GM23248 (cell line): Measurements from ENCODE around the gene HOXB3. TPM values are rescaled to one million over a fixed set of nuclear protein-coding genes. Genes with fewer than 3 reads are reported as not detected.

Experiments used
- DNase-seq: peaks from one replicate; pipeline ENCODE4 v3.0.0-alpha.2; 2015
- H2AFZ ChIP-seq: fragments of 200-600 bp; sonication (generic); 2 replicates; pipeline ENCODE4 v1.6.1; 2016; ENCODE audit warnings: antibody characterized with exemption
- H3F3A ChIP-seq: fragments of 200-600 bp; sonication (generic); 2 replicates; pipeline ENCODE4 v1.6.1; 2016; ENCODE audit warnings: mild to moderate bottlenecking, antibody characterized with exemption, mixed run types; ENCODE audit not compliant: insufficient read depth
- H3K27ac ChIP-seq: fragments of 200-600 bp; sonication (generic); 2 replicates; pipeline ENCODE4 v1.5.1; 2016; ENCODE audit warnings: mild to moderate bottlenecking
- H3K27me3 ChIP-seq: fragments of 200-600 bp; sonication (generic); replicated peaks from 2 replicates; pipeline ENCODE4 v1.6.1; 2016; ENCODE audit warnings: mild to moderate bottlenecking; ENCODE audit not compliant: insufficient read depth
- H3K36me3 ChIP-seq: fragments of 200-600 bp; sonication (generic); 2 replicates; pipeline ENCODE4 v1.6.1; 2016; ENCODE audit warnings: low read depth, mild to moderate bottlenecking
- H3K4me1 ChIP-seq: fragments of 200-600 bp; sonication (generic); 2 replicates; pipeline ENCODE4 v1.6.1; 2016; ENCODE audit warnings: mild to moderate bottlenecking; ENCODE audit not compliant: insufficient read depth
- H3K4me2 ChIP-seq: fragments of 200-600 bp; sonication (generic); one replicate; pipeline ENCODE4 v1.6.1; 2016; ENCODE audit warnings: mild to moderate bottlenecking; ENCODE audit not compliant: unreplicated experiment
- H3K4me3 ChIP-seq: fragments of 200-600 bp; sonication (generic); 2 replicates; pipeline ENCODE4 v1.5.1; 2016; ENCODE audit warnings: mild to moderate bottlenecking
- H3K79me2 ChIP-seq: fragments of 200-600 bp; sonication (generic); 2 replicates; pipeline ENCODE4 v1.6.1; 2016; ENCODE audit warnings: mild to moderate bottlenecking; ENCODE audit not compliant: insufficient read depth
- H3K9ac ChIP-seq: fragments of 200-600 bp; sonication (generic); 2 replicates; pipeline ENCODE4 v1.6.1; 2016; ENCODE audit warnings: mild to moderate bottlenecking
- H3K9me2 ChIP-seq: fragments of 200-600 bp; sonication (generic); 2 replicates; pipeline ENCODE4 v1.6.1; 2016; ENCODE audit warnings: mixed run types, mild to moderate bottlenecking, moderate library complexity; ENCODE audit not compliant: insufficient read depth
- H3K9me3 ChIP-seq: fragments of 200-600 bp; sonication (generic); one replicate; pipeline ENCODE4 v1.6.1; 2017; ENCODE audit warnings: low read depth
- H4K20me1 ChIP-seq: fragments of 200-600 bp; sonication (generic); 2 replicates; pipeline ENCODE4 v1.6.0; 2016; ENCODE audit not compliant: insufficient read depth
- EZH2 ChIP-seq: fragments of 200-600 bp; sonication (generic); IDR thresholded peaks from 2 replicates; pipeline ENCODE4 v1.6.1; 2018; ENCODE audit warnings: antibody characterized with exemption, mild to moderate bottlenecking; ENCODE audit not compliant: insufficient read depth, poor library complexity, severe bottlenecking
- EZH2phosphoT487 ChIP-seq: fragments of 200-600 bp; sonication (generic); IDR thresholded peaks from 2 replicates; pipeline ENCODE4 v1.6.1; 2018; ENCODE audit warnings: antibody characterized with exemption, moderate library complexity, mild to moderate bottlenecking, low read depth; ENCODE audit not compliant: insufficient read depth
- WGBS, 2 experiments: methylation state at CpG; one replicate each; pipeline ENCODE4 v1.1.6; 2015 to 2017; ENCODE audit warnings: low lambda C conversion rate in 2 of 2, low coverage in 1 of 2; ENCODE audit errors: missing lambda C conversion rate in 2 of 2; 5-methylcytosine and 5-hydroxymethylcytosine counted together
- in situ Hi-C: fragments of 300-500 bp; cut with MboI; formaldehyde crosslinking; loops from 2 replicates; pipeline ENCODE4 v1.15.0; 2020
- polyA plus RNA-seq: library from polyadenylated mRNA; unstranded; fragments of >200 nt; fragmentation: Nextera tagmentation; extraction: Ambion mirVana; gene quantifications from 2 replicates; pipeline ENCODE4 v1.2.1, GENCODE V29; 2016
- total RNA-seq: library from RNA; depleted of rRNA; stranded (reverse); fragments of >200 nt; shearing (Covaris generic); gene quantifications from 2 replicates; pipeline ENCODE4 v1.2.3, GENCODE V29; 2014

The HOXB3 gene
- total and polyA plus RNA-seq, 2 experiments from 2014 or later: 1.9 to 2.4 TPM

GRCh38 chr17:48594538-48595277 lies 4.7 kb upstream of the HOXB3 start:
- Histone ChIP-seq H3K36me3 (no peaks in the 10 kb centered on the region), H2AFZ (peak overlapping the region; percentile 79; the same call in 1 of the 2 replicates), H3K27me3 (no peaks in the 10 kb centered on the region), H4K20me1 (no peaks in the 10 kb centered on the region), H3K27ac (peak overlapping the region; percentile 28; the same call in 1 of the 2 replicates), H3K4me1 (0 out of 2 replicates have a peak, but pooled peaks cover 3% of the 10 kb centered on the region), H3K4me2 (no peak overlapping the region), H3K9ac (peak overlapping the region; percentile 59; the same call in 1 of the 2 replicates), H3F3A (no peaks in the 10 kb centered on the region), H3K9me2 (no peaks in the 10 kb centered on the region), H3K79me2 (peaks cover 27% of the 10 kb centered on the region), H3K4me3 (peak overlapping the region; percentile 74; the same call in 1 of the 2 replicates), H3K9me3 (no peaks in the 10 kb centered on the region)
- no peak for DNase-seq
- whole genome bisulfite sequencing, 2 experiments: 89% methylated on average over 25 of the region's 25 CpGs
- in situ Hi-C loops: no loop called here
- TF ChIP-seq EZH2phosphoT487 (no peak), EZH2 (no peak)

DNA sequence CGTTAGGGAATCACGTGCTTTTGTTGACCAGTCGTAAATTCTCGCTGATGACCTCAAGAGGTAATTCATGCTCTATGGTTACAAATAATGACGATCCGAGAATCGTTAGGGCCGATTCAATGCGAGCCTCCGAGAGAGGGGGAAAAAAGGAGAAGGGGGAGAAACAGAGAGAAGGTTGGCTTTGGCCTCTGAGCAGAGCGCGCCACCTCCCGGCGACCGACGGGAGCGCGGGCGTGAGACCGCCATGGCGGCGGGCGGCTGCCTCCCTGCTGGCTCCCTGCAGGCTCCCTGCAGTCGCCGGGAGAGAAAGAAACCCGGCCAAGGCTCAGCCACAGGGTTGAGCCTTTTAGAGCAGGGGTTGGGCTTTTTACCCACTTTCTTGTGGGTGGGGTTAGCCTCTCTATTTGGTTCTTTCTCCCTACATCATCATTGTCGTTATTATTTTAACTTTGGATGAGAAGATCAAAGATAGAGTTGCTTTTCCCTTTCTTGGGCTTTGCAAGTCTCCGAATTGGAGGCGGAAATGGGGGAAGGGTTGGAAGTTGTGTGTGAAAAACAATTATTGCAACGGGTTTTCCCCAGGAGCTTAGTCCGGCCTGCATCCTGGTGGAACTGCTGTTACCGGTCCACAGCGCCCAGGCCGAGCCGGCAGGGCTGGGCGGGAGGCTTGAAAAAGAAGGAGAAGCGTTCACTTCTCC lies 3.9 kb upstream of the HOXB3 start:
- peak overlapping the region; percentile 59 for H3K9ac ChIP-seq

DNA sequence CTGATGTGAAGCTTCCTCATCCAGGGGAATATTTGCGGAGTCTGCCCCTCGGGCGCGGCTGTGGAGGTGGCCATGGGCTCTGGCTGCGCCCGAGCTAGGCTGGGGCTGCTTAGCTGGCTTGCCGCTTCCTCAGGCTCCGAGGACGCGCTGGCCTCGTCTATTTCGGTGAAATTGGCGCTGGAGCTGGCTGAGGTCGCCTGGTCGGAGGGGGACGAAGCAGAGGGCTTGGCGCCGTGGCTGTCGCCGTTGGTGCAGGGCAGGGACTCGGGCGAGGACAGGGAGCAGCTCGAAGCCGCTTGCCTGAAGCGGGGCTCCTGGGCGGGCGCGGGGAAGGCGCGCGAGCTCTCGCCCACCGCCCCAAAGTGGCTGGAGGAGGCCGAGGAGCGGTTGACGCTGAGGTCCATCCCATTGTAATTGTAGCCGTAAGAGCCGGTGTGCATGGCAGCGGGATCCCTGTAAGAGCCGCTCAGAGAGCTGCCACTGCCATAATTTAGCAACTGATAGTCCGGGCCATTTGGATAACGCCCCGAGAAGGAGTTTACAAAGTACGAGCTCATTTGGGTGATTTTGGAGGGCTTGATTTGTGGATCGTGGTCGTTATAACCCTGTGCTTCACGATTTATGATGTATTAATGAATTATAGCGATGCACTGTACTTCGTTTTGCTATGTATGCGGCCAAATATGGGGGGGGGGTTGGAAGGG lies 3.2 kb upstream of the HOXB3 start, which contains the start of gene HOXB5:
Gene HOXB5, minus strand, starts transcription at position 654 of the 704 bp plus-strand sequence. Its CDS starts 97 bp downstream, at position 557.
- Histone ChIP-seq H3K4me3 (peak within 1 kb of the TSS; percentile 74), H3K4me2 (peak within 1 kb of the TSS; percentile 75), H3F3A (no peaks in the 10 kb centered on the region), H3K27ac (peak within 1 kb of the TSS; percentile 28; the same call in 1 of the 2 replicates), H3K4me1 (0 out of 2 replicates have a peak, but pooled peaks cover 3% of the 10 kb centered on the region), H3K9me2 (no peaks in the 10 kb centered on the region), H3K36me3 (no peaks in the 10 kb centered on the region), H4K20me1 (no peaks in the 10 kb centered on the region), H3K79me2 (peaks cover 14% of the 10 kb centered on the region), H3K27me3 (no peaks in the 10 kb centered on the region), H3K9me3 (no peaks in the 10 kb centered on the region), H2AFZ (peak within 1 kb of the TSS; percentile 85), H3K9ac (peak within 1 kb of the TSS; percentile 59)
- 2% methylated on average over 39 to 50 of the region's 50 CpGs for WGBS, 2 experiments
- TF ChIP-seq EZH2phosphoT487: no peak
- TF ChIP-seq EZH2: no peak
- in situ Hi-C loops: no loop called here
- DNase-seq: peak; percentile 72

More for the DNA sequence above, 3.9 kb upstream of the HOXB3 start:
- TF ChIP-seq EZH2phosphoT487: no peak
- TF ChIP-seq EZH2: no peak
- in situ Hi-C loops: no loop called here
- peaks cover 22% of the 10 kb centered on the region for H3K79me2 ChIP-seq
- H3K36me3 ChIP-seq: no peaks in the 10 kb centered on the region
- peak overlapping the region; percentile 28; the same call in 1 of the 2 replicates for H3K27ac ChIP-seq
- 19 to 21% methylated on average over 34 to 37 of the region's 37 CpGs for WGBS, 2 experiments
- peak overlapping the region; percentile 79 for H2AFZ ChIP-seq
- no peaks in the 10 kb centered on the region for H3K27me3 ChIP-seq
- peak; percentile 87 for DNase-seq
- H3K4me1 ChIP-seq: 0 out of 2 replicates have a peak, but pooled peaks cover 3% of the 10 kb centered on the region
- peak overlapping the region; percentile 75 for H3K4me2 ChIP-seq
- no peaks in the 10 kb centered on the region for H4K20me1 ChIP-seq
- no peaks in the 10 kb centered on the region for H3F3A ChIP-seq
- H3K9me3 ChIP-seq: no peaks in the 10 kb centered on the region
- peak overlapping the region; percentile 74 for H3K4me3 ChIP-seq
- H3K9me2 ChIP-seq: no peaks in the 10 kb centered on the region

- TF ChIP-seq EZH2phosphoT487 (no peak), EZH2 (no peak)
- H2AFZ ChIP-seq: peak overlapping the region; percentile 85
- peak overlapping the region; percentile 74 for H3K4me3 ChIP-seq
- H3K79me2 ChIP-seq: peaks cover 13% of the 10 kb centered on the region
- 0 out of 2 replicates have a peak, but pooled peaks cover 3% of the 10 kb centered on the region for H3K4me1 ChIP-seq
- no peaks in the 10 kb centered on the region for H3K9me2 ChIP-seq
- no peaks in the 10 kb centered on the region for H3F3A ChIP-seq
- in situ Hi-C loops: no loop called here
- 12 to 16% methylated on average over 14 of the region's 14 CpGs for WGBS, 2 experiments
- H3K9me3 ChIP-seq: no peaks in the 10 kb centered on the region
- DNase-seq: peak; percentile 60
- peak overlapping the region; percentile 59 for H3K9ac ChIP-seq
- H4K20me1 ChIP-seq: no peaks in the 10 kb centered on the region
- no peaks in the 10 kb centered on the region for H3K36me3 ChIP-seq
- no peaks in the 10 kb centered on the region for H3K27me3 ChIP-seq
- H3K27ac ChIP-seq: no peak overlapping the region
- H3K4me2 ChIP-seq: peak overlapping the region; percentile 75
Observed at GRCh38 chr17:48592577-48592976, 2.5 kb upstream of the HOXB3 start.
